CD14-positive monocyte (primary cell): ENCODE measurements around the gene CALML3. TPM values are rescaled to one million over a fixed set of nuclear protein-coding genes. Genes with fewer than 3 reads are reported as not detected.
A peak's percentile ranks its signal among the peaks of the same experiment; 100 is the strongest.
"Not testable (repeated sequence)": the region's sequence is repeated elsewhere in the genome, so short reads cannot be mapped to it uniquely, and the experiment has no call there.

Experiments
- DNase-seq, 3 donors: peaks; one replicate each; pipeline ENCODE4 v3.0.0-alpha.2; 2011 to 2022
- H2AFZ ChIP-seq: 2 replicates; pipeline ENCODE4 v1.6.0; 2012; ENCODE audit warnings: mild to moderate bottlenecking, low read depth, low read length, inconsistent platforms; ENCODE audit not compliant: insufficient read depth, poor library complexity, severe bottlenecking
- H3K27ac ChIP-seq, 2 donors: 1 replicate in 1 of 2; 2 replicates in 1 of 2; pipeline ENCODE4 v1.5.1; 2012 to 2013; ENCODE audit warnings: low read length in 2 of 2, control low read depth in 1 of 2, inconsistent platforms in 1 of 2, low read depth in 1 of 2, mild to moderate bottlenecking in 1 of 2
- H3K27me3 ChIP-seq, 2 donors: one replicate each; pipeline versions ENCODE4 v1.6.0 to v1.6.1; 2011 to 2013; ENCODE audit warnings: low read length in 2 of 2; ENCODE audit not compliant: control insufficient read depth in 2 of 2, insufficient read depth in 2 of 2
- H3K36me3 ChIP-seq, 2 donors: replicated peaks in 1 of 2; 1 replicate in 1 of 2; 2 replicates in 1 of 2; pipeline versions ENCODE4 v1.5.1 to v1.6.1; 2012 to 2013; ENCODE audit warnings: low read length in 2 of 2, control low read depth in 1 of 2, inconsistent platforms in 1 of 2, mild to moderate bottlenecking in 1 of 2; ENCODE audit not compliant: insufficient read depth in 2 of 2, control insufficient read depth in 1 of 2
- H3K4me1 ChIP-seq, 2 donors: 1 replicate in 1 of 2; 2 replicates in 1 of 2; pipeline versions ENCODE4 v1.5.1 to v1.6.1; 2012 to 2013; ENCODE audit warnings: low read length in 2 of 2, control low read depth in 1 of 2, inconsistent platforms in 1 of 2, mild to moderate bottlenecking in 1 of 2, moderate library complexity in 1 of 2; ENCODE audit not compliant: insufficient read depth in 2 of 2, control insufficient read depth in 1 of 2
- H3K4me2 ChIP-seq: replicated peaks from 2 replicates; pipeline ENCODE3; 2012; ENCODE audit warnings: low read length, moderate library complexity, mild to moderate bottlenecking; ENCODE audit not compliant: poor library complexity, severe bottlenecking; ENCODE audit errors: extremely low read depth
- H3K4me3 ChIP-seq, 3 experiments: fragments of 200-600 bp in 1 of 3; sonication (generic) in 1 of 3; replicated peaks in 1 of 3; 1 replicate in 2 of 3; 2 replicates in 1 of 3; pipeline ENCODE4 v1.5.1; 2011 to 2013; ENCODE audit warnings: low read length in 3 of 3, mild to moderate bottlenecking in 3 of 3, control low read depth in 2 of 3, low read depth in 2 of 3, inconsistent platforms in 1 of 3, moderate library complexity in 1 of 3
- H3K79me2 ChIP-seq: 2 replicates; pipeline ENCODE4 v1.6.0; 2012; ENCODE audit warnings: mild to moderate bottlenecking, control low read depth, inconsistent platforms, low read length, moderate library complexity; ENCODE audit not compliant: insufficient read depth
- H3K9ac ChIP-seq: 2 replicates; pipeline ENCODE4 v1.6.0; 2017; ENCODE audit warnings: low read length, mild to moderate bottlenecking; ENCODE audit not compliant: insufficient read depth, poor library complexity, severe bottlenecking
- H3K9me3 ChIP-seq, 2 donors: replicated peaks in 1 of 2; 1 replicate in 1 of 2; 2 replicates in 1 of 2; pipeline versions ENCODE4 v1.5.1 to v1.6.1; 2012 to 2013; ENCODE audit warnings: low read length in 2 of 2, control low read depth in 1 of 2; ENCODE audit not compliant: control insufficient read depth in 1 of 2, insufficient read depth in 1 of 2
- H4K20me1 ChIP-seq: 2 replicates; pipeline ENCODE4 v1.6.0; 2012; ENCODE audit warnings: mild to moderate bottlenecking, low read length, control low read depth, moderate library complexity; ENCODE audit not compliant: insufficient read depth
- H3K27ac Mint-ChIP-seq, 7 donors: one replicate each; pipeline ENCODE4 v1.8.0; 2020; ENCODE audit warnings: mild to moderate bottlenecking in 7 of 7, mixed read lengths in 7 of 7, moderate library complexity in 6 of 7, inconsistent platforms in 2 of 7
- H3K27me3 Mint-ChIP-seq, 3 donors: one replicate each; pipeline ENCODE4 v1.8.0; 2021 to 2022; ENCODE audit warnings: low read depth in 3 of 3, mild to moderate bottlenecking in 3 of 3, mixed read lengths in 3 of 3, moderate library complexity in 3 of 3, inconsistent platforms in 1 of 3
- H3K36me3 Mint-ChIP-seq, 2 donors: one replicate each; pipeline ENCODE4 v1.8.0; 2020; ENCODE audit warnings: mixed read lengths in 2 of 2, inconsistent platforms in 1 of 2, mild to moderate bottlenecking in 1 of 2
- H3K4me1 Mint-ChIP-seq: one replicate; pipeline ENCODE4 v1.8.0; 2020; ENCODE audit warnings: mild to moderate bottlenecking, mixed read lengths
- H3K4me3 Mint-ChIP-seq, 2 donors: one replicate each; pipeline ENCODE4 v1.8.0; 2020; ENCODE audit warnings: mild to moderate bottlenecking in 2 of 2, mixed read lengths in 2 of 2, moderate library complexity in 1 of 2
- H3K9me3 Mint-ChIP-seq, 7 donors: one replicate each; pipeline ENCODE4 v1.8.0; 2020 to 2022; ENCODE audit warnings: mixed read lengths in 7 of 7, mild to moderate bottlenecking in 6 of 7, moderate library complexity in 6 of 7, inconsistent platforms in 2 of 7
- whole genome bisulfite sequencing: methylation state at CpG from one replicate; pipeline ENCODE4 v1.1.5; 2013; ENCODE audit warnings: missing lambda C conversion rate; ENCODE audit not compliant: insufficient coverage; 5-methylcytosine and 5-hydroxymethylcytosine counted together
- intact Hi-C, 2 donors: fragments of 100-400 bp; cut with micrococcal nuclease; formaldehyde crosslinking; loops; one replicate each; pipeline versions ENCODE4 v1.15.0 to v1.15.1; 2023
- polyA minus RNA-seq: library from RNA; depleted of rRNA, polyadenylated mRNA; stranded (reverse); fragments of >200 nt; gene quantifications from 2 replicates; pipeline ENCODE4 v1.2.3, GENCODE V29; 2012
- polyA plus RNA-seq, 3 donors: library from polyadenylated mRNA; depleted of rRNA in 1 of 3; unstranded in 2 of 3; stranded (reverse) in 1 of 3; fragments of 300-500 nt in 2 of 3; fragments of >200 nt in 1 of 3; fragmentation: Illumina TruSeq in 2 of 3; gene quantifications; 1 replicate in 2 of 3; 2 replicates in 1 of 3; pipeline ENCODE4 v1.2.3, GENCODE V29; 2012 to 2021
- total RNA-seq, 12 experiments: library from RNA in 1 of 12; stranded (reverse) in 1 of 12; fragments of 120-200 nt in 1 of 12; gene quantifications; one replicate each; pipeline ENCODE4 v1.2.4 and lab custom pipeline; 2013 to 2026; ENCODE audit warnings: mixed read lengths in 6 of 12, inconsistent platforms in 1 of 12
- TF ChIP-seq, protein P1 (sequence below): fragments of 200-600 bp; IDR thresholded peaks from one replicate; pipeline ENCODE4 v1.8.0; 2022; ENCODE audit warnings: antibody characterized with exemption, mild to moderate bottlenecking

Gene CALML3
- total RNA-seq (2013), result not detected
- polyA plus RNA-seq, result not detected
- not detected in 2 replicates for polyA minus RNA-seq
- 0 to 0.59 (median 0.04) reads per million in 11 experiments for total RNA-seq (lab: John Stamatoyannopoulos, UW)

DNA sequence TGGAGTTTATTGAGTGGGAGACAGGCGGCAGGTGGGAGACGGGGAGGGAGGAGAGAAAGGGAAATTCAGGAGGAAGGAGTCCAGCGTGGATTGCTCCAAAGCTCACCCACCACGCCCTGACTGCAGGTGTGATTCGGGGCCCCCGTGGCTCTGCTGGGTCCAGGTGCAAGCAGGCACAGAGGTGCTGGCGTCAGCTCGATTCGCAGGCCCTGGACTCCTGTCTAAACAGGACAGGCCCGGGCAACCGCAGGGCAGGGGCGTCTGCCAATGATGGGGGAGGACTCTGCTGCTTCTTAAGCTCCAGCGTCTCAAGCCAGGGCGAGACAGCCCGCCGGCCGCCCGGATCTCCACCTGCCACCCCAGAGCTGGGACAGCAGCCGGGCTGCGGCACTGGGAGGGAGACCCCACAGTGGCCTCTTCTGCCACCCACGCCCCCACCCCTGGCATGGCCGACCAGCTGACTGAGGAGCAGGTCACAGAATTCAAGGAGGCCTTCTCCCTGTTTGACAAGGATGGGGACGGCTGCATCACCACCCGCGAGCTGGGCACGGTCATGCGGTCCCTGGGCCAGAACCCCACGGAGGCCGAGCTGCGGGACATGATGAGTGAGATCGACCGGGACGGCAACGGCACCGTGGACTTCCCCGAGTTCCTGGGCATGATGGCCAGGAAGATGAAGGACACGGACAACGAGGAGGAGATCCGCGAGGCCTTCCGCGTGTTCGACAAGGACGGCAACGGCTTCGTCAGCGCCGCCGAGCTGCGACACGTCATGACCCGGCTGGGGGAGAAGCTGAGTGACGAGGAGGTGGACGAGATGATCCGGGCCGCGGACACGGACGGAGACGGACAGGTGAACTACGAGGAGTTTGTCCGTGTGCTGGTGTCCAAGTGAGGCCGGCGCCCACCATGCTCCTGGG lies at the start of gene CALML3:
Gene CALML3 (plus strand): TSS at position 321 of the 920 bp plus-strand sequence. CDS start 125 bp downstream, at position 446.
- Histone ChIP-seq H3K4me3 (no peak within 1 kb of the TSS), H3K4me1 (no peaks in the 10 kb centered on the region), H2AFZ (no peak within 1 kb of the TSS), H3K79me2 (no peaks in the 10 kb centered on the region), H3K4me2 (no peak within 1 kb of the TSS), H4K20me1 (no peaks in the 10 kb centered on the region), H3K27me3 (no peaks in the 10 kb centered on the region), H3K9ac (no peak within 1 kb of the TSS), H3K27ac (no peak within 1 kb of the TSS), H3K36me3 (no peaks in the 10 kb centered on the region), H3K9me3 (no peaks in the 10 kb centered on the region)
- Mint-ChIP-seq H3K4me1 (no peaks in the 10 kb centered on the region), H3K9me3 (peaks cover 0 to 4% (median 0%) of the 10 kb centered on the region in 7 donors), H3K27me3 (peaks cover 0 to 4% (median 2%) of the 10 kb centered on the region in 3 donors), H3K4me3 (no peak within 1 kb of the TSS), H3K36me3 (no peaks in the 10 kb centered on the region), H3K27ac (peak within 1 kb of the TSS in 1 of 7 donors; percentile 37)
- 97% methylated on average over 59 of the region's 64 CpGs for WGBS
- no peak for DNase-seq
- intact Hi-C loops, result no loop called here
- TF ChIP-seq, protein P1, sequence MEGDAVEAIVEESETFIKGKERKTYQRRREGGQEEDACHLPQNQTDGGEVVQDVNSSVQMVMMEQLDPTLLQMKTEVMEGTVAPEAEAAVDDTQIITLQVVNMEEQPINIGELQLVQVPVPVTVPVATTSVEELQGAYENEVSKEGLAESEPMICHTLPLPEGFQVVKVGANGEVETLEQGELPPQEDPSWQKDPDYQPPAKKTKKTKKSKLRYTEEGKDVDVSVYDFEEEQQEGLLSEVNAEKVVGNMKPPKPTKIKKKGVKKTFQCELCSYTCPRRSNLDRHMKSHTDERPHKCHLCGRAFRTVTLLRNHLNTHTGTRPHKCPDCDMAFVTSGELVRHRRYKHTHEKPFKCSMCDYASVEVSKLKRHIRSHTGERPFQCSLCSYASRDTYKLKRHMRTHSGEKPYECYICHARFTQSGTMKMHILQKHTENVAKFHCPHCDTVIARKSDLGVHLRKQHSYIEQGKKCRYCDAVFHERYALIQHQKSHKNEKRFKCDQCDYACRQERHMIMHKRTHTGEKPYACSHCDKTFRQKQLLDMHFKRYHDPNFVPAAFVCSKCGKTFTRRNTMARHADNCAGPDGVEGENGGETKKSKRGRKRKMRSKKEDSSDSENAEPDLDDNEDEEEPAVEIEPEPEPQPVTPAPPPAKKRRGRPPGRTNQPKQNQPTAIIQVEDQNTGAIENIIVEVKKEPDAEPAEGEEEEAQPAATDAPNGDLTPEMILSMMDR, result no peak

- H3K4me1 Mint-ChIP-seq, H3K36me3 Mint-ChIP-seq, H3K4me3 ChIP-seq, H3K9ac ChIP-seq, H3K4me1 ChIP-seq, H3K9me3 Mint-ChIP-seq, H3K9me3 ChIP-seq, H3K27ac ChIP-seq, DNase-seq, intact Hi-C loops, H4K20me1 ChIP-seq, H2AFZ ChIP-seq, H3K27ac Mint-ChIP-seq, H3K4me3 Mint-ChIP-seq, H3K4me2 ChIP-seq, H3K79me2 ChIP-seq, H3K36me3 ChIP-seq, H3K27me3 ChIP-seq: not testable (repeated sequence)
- peaks cover 5 to 13% (median 9%) of the 10 kb centered on the region in 3 donors for H3K27me3 Mint-ChIP-seq
- WGBS, result 85% methylated on average over 3 of the region's 8 CpGs
These were observed 49.7 kb upstream of the CALML3 start for GRCh38 chr10:5475088-5475487.

GRCh38 chr10:5475974-5476807 lies 48.6 kb upstream of the CALML3 start:
- peaks cover 5 to 13% (median 9%) of the 10 kb centered on the region in 3 donors for H3K27me3 Mint-ChIP-seq
- H2AFZ ChIP-seq, intact Hi-C loops, H3K4me3 ChIP-seq, H3K4me3 Mint-ChIP-seq, DNase-seq, H3K79me2 ChIP-seq, H3K27ac ChIP-seq, H3K4me1 Mint-ChIP-seq, H3K27ac Mint-ChIP-seq, H3K9ac ChIP-seq, H3K9me3 ChIP-seq, H3K27me3 ChIP-seq, H3K4me1 ChIP-seq, H3K4me2 ChIP-seq, H3K9me3 Mint-ChIP-seq, H4K20me1 ChIP-seq, H3K36me3 ChIP-seq, H3K36me3 Mint-ChIP-seq: not testable (repeated sequence)
- 93% methylated on average over 10 of the region's 12 CpGs for WGBS
